OCI-LY7 (cell line): ENCODE measurements around the gene TRMT1. TPM values are rescaled to one million over a fixed set of nuclear protein-coding genes. Genes with fewer than 3 reads are reported as not detected.

Experiments
- BruUV-seq: library from RNA; stranded (reverse); fragments of 400-500 nt; replicated peaks from 2 replicates; lab custom pipeline; 2021; lab: Mats Ljungman, UMichigan
- CTCF ChIA-PET: fragments of 300-600 bp; sonication (Branson Sonifier 250); formaldehyde crosslinking; loops from one replicate; lab custom pipeline; 2022; ENCODE audit warnings: antibody characterized with exemption; ENCODE audit not compliant: unreplicated experiment; lab: Charles Lee
- POLR2A ChIA-PET: fragments of 300-600 bp; sonication (Branson Sonifier 250); formaldehyde crosslinking; loops from one replicate; lab custom pipeline; 2022; ENCODE audit warnings: antibody characterized with exemption; lab: Charles Lee
- DNase-seq: peaks from one replicate; pipeline ENCODE4 v3.0.0-alpha.2; 2015; ENCODE audit warnings: low spot score
- H2AFZ ChIP-seq: fragments of 200-600 bp; sonication (generic), shearing (Covaris generic); 2 replicates; pipeline ENCODE4 v1.6.1; 2014; ENCODE audit warnings: mild to moderate bottlenecking, antibody characterized with exemption, low read length, moderate library complexity
- H3K27ac ChIP-seq: fragments of 200-600 bp; sonication (generic); 2 replicates; pipeline ENCODE4 v1.5.1; 2014; ENCODE audit warnings: mixed run types, low read depth, mild to moderate bottlenecking, moderate library complexity, low read length, inconsistent platforms; ENCODE audit not compliant: poor library complexity, severe bottlenecking
- H3K36me3 ChIP-seq: fragments of 200-600 bp; sonication (generic); 2 replicates; pipeline ENCODE4 v1.6.1; 2014; ENCODE audit warnings: mild to moderate bottlenecking, antibody characterized with exemption, low read length, moderate library complexity, mixed read lengths; ENCODE audit not compliant: insufficient read depth
- H3K4me1 ChIP-seq: fragments of 200-600 bp; sonication (generic); 2 replicates; pipeline ENCODE4 v1.5.1; 2014; ENCODE audit warnings: mild to moderate bottlenecking, low read length; ENCODE audit not compliant: insufficient read depth, poor library complexity, severe bottlenecking
- H3K4me2 ChIP-seq: fragments of 200-600 bp; sonication (generic); 2 replicates; pipeline ENCODE4 v1.6.1; 2014; ENCODE audit warnings: mild to moderate bottlenecking, low read length
- H3K4me3 ChIP-seq: fragments of 200-600 bp; sonication (generic); 2 replicates; pipeline ENCODE4 v1.5.1; 2014; ENCODE audit warnings: mild to moderate bottlenecking, low read depth, low read length; ENCODE audit not compliant: poor library complexity, severe bottlenecking
- H3K79me2 ChIP-seq: fragments of 200-600 bp; sonication (generic); 2 replicates; pipeline ENCODE4 v1.6.1; 2016; ENCODE audit warnings: low read depth, mild to moderate bottlenecking, low read length, moderate library complexity, mixed read lengths; ENCODE audit not compliant: insufficient read depth
- H3K9me2 ChIP-seq: fragments of 200-600 bp; sonication (generic); 2 replicates; pipeline ENCODE4 v1.6.1; 2016; ENCODE audit warnings: mild to moderate bottlenecking, low read length, mixed read lengths; ENCODE audit not compliant: insufficient read depth
- H3K9me3 ChIP-seq: fragments of 200-600 bp; sonication (generic); 2 replicates; pipeline ENCODE4 v1.6.1; 2014; ENCODE audit warnings: mild to moderate bottlenecking, mixed run types, low read length, mixed read lengths
- H4K20me1 ChIP-seq: fragments of 200-600 bp; sonication (generic); 2 replicates; pipeline ENCODE4 v1.6.1; 2014; ENCODE audit warnings: mild to moderate bottlenecking, antibody characterized with exemption, low read length, moderate library complexity, mixed read lengths; ENCODE audit not compliant: insufficient read depth
- CTCF ChIP-seq: fragments of 200-600 bp; sonication (generic); conservative IDR thresholded peaks from 2 replicates; pipeline ENCODE4 v1.5.1; 2014; ENCODE audit warnings: mild to moderate bottlenecking, antibody characterized with exemption, low read length, moderate library complexity, mixed read lengths
- EZH2phosphoT487 ChIP-seq: fragments of 200-600 bp; sonication (generic); IDR thresholded peaks from 2 replicates; pipeline ENCODE4 v1.6.1; 2018; ENCODE audit warnings: low read depth, borderline replicate concordance, mild to moderate bottlenecking, mixed run types, antibody characterized with exemption, low read length, moderate library complexity, mixed read lengths
- intact Hi-C: fragments of 100-400 bp; cut with micrococcal nuclease; formaldehyde crosslinking; loops from one replicate; pipeline ENCODE4 v1.10.0; 2022; ENCODE audit not compliant: unreplicated experiment
- total RNA-seq, 2 experiments: library from RNA; depleted of rRNA in 1 of 2; stranded (reverse); fragments of >200 nt in 1 of 2; shearing (Covaris generic) in 1 of 2; gene quantifications; 2 replicates each; pipeline ENCODE4 v1.2.3, GENCODE V29; 2014 to 2022

The TRMT1 gene
- total RNA-seq, 2 experiments from 2014 or later, result 50.4 to 56.8 TPM

- H3K4me3 ChIP-seq, result peak overlapping the region; percentile 97
- no peaks in the 10 kb centered on the region for H3K9me2 ChIP-seq
- ChIA-PET POLR2A (interaction anchor here (0.5 to 1.6 kb wide), 10 partner anchors 9 to 220 kb away, joined by 3 to 13 read pairs (median 3); no protein-coding TSS in a partner anchor), CTCF (interaction anchor here (0.5 to 1.3 kb wide), 6 partner anchors 47 to 90 kb away, joined by 3 to 8 read pairs (median 3); no protein-coding TSS in a partner anchor)
- peaks cover 23% of the 10 kb centered on the region for H3K36me3 ChIP-seq
- peak overlapping the region; percentile 100 for H3K27ac ChIP-seq
- DNase-seq, result peak; percentile 98
- no peaks in the 10 kb centered on the region for H3K9me3 ChIP-seq
- peak overlapping the region; percentile 13; the same call in 1 of the 2 replicates for H2AFZ ChIP-seq
- 0 out of 2 replicates have a peak, but pooled peaks cover 5% of the 10 kb centered on the region for H4K20me1 ChIP-seq
- H3K4me2 ChIP-seq, result peak overlapping the region; percentile 96
- peaks cover 41% of the 10 kb centered on the region for H3K79me2 ChIP-seq
- TF ChIP-seq CTCF (no peak), EZH2phosphoT487 (no peak)
- BruUV-seq, result no TSS peak
- intact Hi-C loops, result loop anchor here (2.0 kb wide), 1 partner anchor 15 kb away; no protein-coding TSS in a partner anchor
- peaks cover 21% of the 10 kb centered on the region for H3K4me1 ChIP-seq
These were observed 35.2 kb upstream of the TRMT1 start for GRCh38 chr19:13151605-13152355.

GRCh38 chr19:13150931-13151604, 34.5 kb upstream of the TRMT1 start:
- H3K27ac ChIP-seq, result peak overlapping the region; percentile 100
- POLR2A ChIA-PET, result interaction anchor here (0.6 to 1.1 kb wide), 3 partner anchors 13 to 17 kb away, joined by 3 read pairs; no protein-coding TSS in a partner anchor
- DNase-seq, result peak; percentile 34
- intact Hi-C loops, result loop anchor here (1.0 kb wide), 1 partner anchor 33 kb away; the partner anchor contains the start of gene NACC1
- CTCF ChIA-PET, result no interaction called here
- peaks cover 41% of the 10 kb centered on the region for H3K79me2 ChIP-seq
- no peaks in the 10 kb centered on the region for H3K9me2 ChIP-seq
- H3K36me3 ChIP-seq, result peaks cover 23% of the 10 kb centered on the region
- H3K4me3 ChIP-seq, result peak overlapping the region; percentile 97
- 0 out of 2 replicates have a peak, but pooled peaks cover 5% of the 10 kb centered on the region for H4K20me1 ChIP-seq
- H3K4me2 ChIP-seq, result peak overlapping the region; percentile 92
- BruUV-seq, result no TSS peak
- no peak for TF ChIP-seq CTCF
- no peak for TF ChIP-seq EZH2phosphoT487
- H3K9me3 ChIP-seq, result no peaks in the 10 kb centered on the region
- no peak overlapping the region for H2AFZ ChIP-seq
- peaks cover 14% of the 10 kb centered on the region for H3K4me1 ChIP-seq
